Loucy (cell line): ENCODE measurements around the gene APIP.

Experiments used
- H2AFZ ChIP-seq: fragments of 200-600 bp; sonication (generic); 2 replicates; pipeline ENCODE4 v1.6.0; 2016; ENCODE audit warnings: antibody characterized with exemption, mild to moderate bottlenecking, low read length, moderate library complexity
- H3F3A ChIP-seq: fragments of 200-600 bp; 2 replicates; pipeline ENCODE4 v1.6.0; 2016; ENCODE audit warnings: antibody characterized with exemption, low read depth, mild to moderate bottlenecking
- H3K27me3 ChIP-seq: fragments of 200-600 bp; sonication (generic); 2 replicates; pipeline ENCODE4 v1.6.1; 2014; ENCODE audit warnings: low read length, mild to moderate bottlenecking; ENCODE audit not compliant: insufficient read depth, poor library complexity, severe bottlenecking
- H3K36me3 ChIP-seq: fragments of 200-600 bp; sonication (generic); 2 replicates; pipeline ENCODE4 v1.6.1; 2016; ENCODE audit warnings: low read length; ENCODE audit not compliant: insufficient read depth
- H3K4me1 ChIP-seq: fragments of 200-600 bp; sonication (generic); 2 replicates; pipeline ENCODE4 v1.5.1; 2014; ENCODE audit warnings: low read length, mild to moderate bottlenecking; ENCODE audit not compliant: insufficient read depth, poor library complexity, severe bottlenecking
- H3K4me2 ChIP-seq: fragments of 200-600 bp; sonication (generic); 2 replicates; pipeline ENCODE4 v1.6.0; 2014; ENCODE audit warnings: antibody characterized with exemption, low read length, low read depth, mild to moderate bottlenecking; ENCODE audit not compliant: poor library complexity, severe bottlenecking
- H3K4me3 ChIP-seq: fragments of 200-600 bp; sonication (generic); 2 replicates; pipeline ENCODE4 v1.5.1; 2014; ENCODE audit warnings: low read length, mild to moderate bottlenecking, mixed read lengths; ENCODE audit not compliant: poor library complexity, severe bottlenecking
- H3K79me2 ChIP-seq: fragments of 200-600 bp; sonication (generic); 2 replicates; pipeline ENCODE4 v1.6.1; 2014; ENCODE audit warnings: low read length; ENCODE audit not compliant: insufficient read depth
- H3K9ac ChIP-seq: fragments of 200-600 bp; sonication (generic); 2 replicates; pipeline ENCODE4 v1.6.0; 2014; ENCODE audit warnings: mild to moderate bottlenecking, low read depth, low read length, moderate library complexity; ENCODE audit not compliant: poor library complexity, severe bottlenecking
- H3K9me2 ChIP-seq: fragments of 200-600 bp; sonication (generic); replicated peaks from 2 replicates; pipeline ENCODE4 v1.6.1; 2016; ENCODE audit warnings: low read depth, low read length, mixed read lengths
- H3K9me3 ChIP-seq: fragments of 200-600 bp; sonication (generic); 2 replicates; pipeline ENCODE4 v1.6.1; 2014; ENCODE audit warnings: mild to moderate bottlenecking, antibody characterized with exemption, low read length, low read depth; ENCODE audit not compliant: insufficient read depth
- H4K20me1 ChIP-seq: fragments of 200-600 bp; sonication (generic); 2 replicates; pipeline ENCODE4 v1.6.0; 2014; ENCODE audit warnings: antibody characterized with exemption, low read length, mild to moderate bottlenecking; ENCODE audit not compliant: insufficient read depth, poor library complexity, severe bottlenecking
- CTCF ChIP-seq: fragments of 200-600 bp; sonication (generic); conservative IDR thresholded peaks from 2 replicates; pipeline ENCODE4 v1.5.1; 2014; ENCODE audit warnings: mild to moderate bottlenecking, antibody characterized with exemption, low read length
- EZH2phosphoT487 ChIP-seq: fragments of 200-600 bp; IDR thresholded peaks from 2 replicates; pipeline ENCODE4 v1.6.1; 2018; ENCODE audit warnings: antibody characterized with exemption, mild to moderate bottlenecking, moderate library complexity, borderline replicate concordance

Gene APIP

DNA sequence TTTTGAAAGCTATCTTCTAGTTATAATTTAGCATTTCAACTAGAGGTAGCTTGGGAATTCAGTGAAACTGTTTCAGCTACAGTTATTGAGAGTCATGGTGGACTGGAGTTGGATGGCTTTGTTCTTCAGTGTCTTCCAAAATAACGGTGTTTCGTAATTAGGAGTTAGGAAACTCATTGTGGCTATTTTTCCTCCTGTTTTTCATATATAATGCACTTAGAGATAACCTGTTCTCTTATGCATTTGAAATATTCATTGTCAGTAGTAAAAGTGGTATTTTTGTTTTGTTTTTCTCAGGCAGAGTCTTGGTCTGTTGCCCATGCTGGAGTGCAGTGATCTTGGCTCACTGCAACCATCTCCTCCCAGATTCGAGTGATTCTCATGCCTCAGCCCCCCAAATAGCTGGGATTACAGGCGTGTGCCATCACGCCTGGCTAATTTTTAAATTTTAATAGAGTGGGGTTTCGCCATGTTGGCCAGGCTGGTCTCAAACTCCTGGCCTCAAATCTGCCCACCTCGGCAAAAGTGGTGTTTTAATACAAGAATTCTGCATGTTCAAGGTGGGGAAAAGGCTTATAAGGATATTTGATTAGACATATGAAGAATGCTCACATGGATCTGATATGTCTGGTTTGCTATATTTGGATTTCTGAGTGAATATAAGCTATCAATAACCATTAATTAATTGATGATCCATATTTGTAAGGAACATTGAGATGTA lies 12.9 kb upstream of the APIP start:
- H3K9me3 ChIP-seq, result no peaks in the 10 kb centered on the region
- H3K4me2 ChIP-seq, result peak overlapping the region; percentile 3
- H3K4me1 ChIP-seq, result peaks cover 26% of the 10 kb centered on the region
- H4K20me1 ChIP-seq, result peaks cover 3% of the 10 kb centered on the region
- no peak overlapping the region for H3K9ac ChIP-seq
- H3K4me3 ChIP-seq, result no peak overlapping the region
- H2AFZ ChIP-seq, result no peak overlapping the region
- H3K36me3 ChIP-seq, result peaks cover 8% of the 10 kb centered on the region; the same call in 1 of the 2 replicates
- no peaks in the 10 kb centered on the region for H3K27me3 ChIP-seq
- H3K79me2 ChIP-seq, result peaks cover 54% of the 10 kb centered on the region
- H3F3A ChIP-seq, result no peaks in the 10 kb centered on the region
- TF ChIP-seq CTCF (no peak), EZH2phosphoT487 (no peak)
- H3K9me2 ChIP-seq, result no peaks in the 10 kb centered on the region

- peak overlapping the region; percentile 3 for H3K4me2 ChIP-seq
- H3K9me3 ChIP-seq, result no peaks in the 10 kb centered on the region
- TF ChIP-seq EZH2phosphoT487, result no peak
- no peak for TF ChIP-seq CTCF
- H3K4me3 ChIP-seq, result no peak overlapping the region
- H3K36me3 ChIP-seq, result peaks cover 8% of the 10 kb centered on the region; the same call in 1 of the 2 replicates
- H3K9ac ChIP-seq, result no peak overlapping the region
- H3K79me2 ChIP-seq, result peaks cover 61% of the 10 kb centered on the region
- H3K9me2 ChIP-seq, result no peaks in the 10 kb centered on the region
- H3F3A ChIP-seq, result no peaks in the 10 kb centered on the region
- H3K27me3 ChIP-seq, result no peaks in the 10 kb centered on the region
- no peak overlapping the region for H2AFZ ChIP-seq
- peaks cover 3% of the 10 kb centered on the region for H4K20me1 ChIP-seq
- peaks cover 31% of the 10 kb centered on the region for H3K4me1 ChIP-seq
Measured at GRCh38 chr11:34928268-34928959, 12.2 kb upstream of the APIP start.

DNA sequence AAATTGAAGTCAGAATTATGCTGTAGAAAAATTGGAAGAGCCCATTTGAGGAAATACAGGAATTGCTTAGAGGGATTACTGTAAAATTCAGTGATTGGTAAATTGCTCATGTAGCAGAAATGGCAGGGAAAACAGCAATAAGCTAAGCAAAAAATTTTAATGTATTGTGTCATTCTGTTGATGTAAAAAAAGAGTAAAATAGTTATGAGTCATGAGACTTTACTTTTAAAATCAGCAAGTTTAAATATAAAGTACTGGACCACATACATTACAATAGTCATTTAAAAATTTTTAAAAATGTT lies 10.6 kb upstream of the APIP start:
- Histone ChIP-seq H3K9ac (no peak overlapping the region), H2AFZ (no peak overlapping the region), H3K27me3 (no peaks in the 10 kb centered on the region), H3F3A (no peaks in the 10 kb centered on the region), H3K9me2 (no peaks in the 10 kb centered on the region), H3K79me2 (peaks cover 76% of the 10 kb centered on the region), H3K4me2 (peak overlapping the region; percentile 49), H4K20me1 (peaks cover 3% of the 10 kb centered on the region), H3K9me3 (no peaks in the 10 kb centered on the region), H3K36me3 (no peaks in the 10 kb centered on the region), H3K4me1 (peaks cover 45% of the 10 kb centered on the region), H3K4me3 (peak overlapping the region; percentile 0)
- no peak for TF ChIP-seq CTCF
